ENCODE results near the gene EMP1. TPM values are rescaled to one million over a fixed set of nuclear protein-coding genes. Genes with fewer than 3 reads are reported as not detected.

Gene EMP1
- total and polyA plus RNA-seq, 2 experiments from 2014 or later: 0.07 to 0.39 TPM

DNA sequence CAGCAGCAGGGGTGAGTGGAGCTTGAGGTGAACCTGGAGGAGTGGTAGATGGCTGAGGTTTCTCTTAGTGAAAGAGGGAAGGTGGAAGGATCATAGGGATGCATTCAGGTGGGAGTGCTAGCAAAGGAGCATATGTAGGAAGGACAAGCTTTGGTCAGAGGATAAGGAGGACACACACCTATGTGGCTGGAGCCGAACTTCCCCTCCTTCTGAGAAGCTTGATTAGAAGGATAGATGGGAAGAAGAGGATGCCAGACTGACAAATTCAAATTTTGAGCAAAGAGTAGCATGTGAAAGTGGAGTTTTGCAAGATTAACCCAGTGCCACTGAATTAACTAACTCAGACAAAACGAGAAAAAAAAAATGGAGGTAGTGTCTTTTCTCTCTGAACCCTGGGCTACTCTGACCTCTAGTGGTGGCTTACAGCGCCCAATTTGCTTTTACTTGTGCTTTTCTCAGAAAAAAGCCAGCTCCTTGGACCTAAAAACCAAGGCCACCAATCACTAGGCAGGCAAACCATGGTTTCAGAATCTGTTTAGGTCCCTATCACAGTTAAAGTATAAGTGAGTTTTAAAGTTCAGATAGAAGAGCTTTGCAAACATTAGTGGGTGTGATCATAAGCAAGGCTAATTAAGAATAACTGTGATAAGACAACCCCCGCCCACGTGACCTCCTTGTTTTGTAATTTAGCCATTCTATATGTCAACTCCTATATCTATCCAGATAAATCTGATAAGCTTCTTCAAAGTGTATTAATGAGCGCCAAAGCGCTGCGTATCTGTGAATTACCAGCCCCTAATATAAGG lies 15.5 kb downstream of the EMP1 start:
- Histone ChIP-seq H2AFZ (peak overlapping the region; percentile 88), H3K9me2 (ENCODE audit: insufficient read depth) (no peaks in the 10 kb centered on the region), H3K4me3 (no peak overlapping the region), H3K27ac (ENCODE audit: low read depth) (no peak overlapping the region), H3K36me3 (ENCODE audit: insufficient read depth) (no peaks in the 10 kb centered on the region), H3F3A (replicated peaks; ENCODE audit: low read depth) (no peaks in the 10 kb centered on the region), H3K4me2 (no peak overlapping the region), H3K79me2 (replicated peaks; ENCODE audit: insufficient read depth) (no peaks in the 10 kb centered on the region), H3K27me3 (ENCODE audit: insufficient read depth) (no peaks in the 10 kb centered on the region), H4K20me1 (replicated peaks; ENCODE audit: insufficient read depth) (no peaks in the 10 kb centered on the region), H3K4me1 (ENCODE audit: insufficient read depth) (peaks cover 11% of the 10 kb centered on the region)
- H3K9me3 Mint-ChIP-seq: no peaks in the 10 kb centered on the region; the same call in 2 of the 3 replicates
- H3K36me3 Mint-ChIP-seq (ENCODE audit: low read depth): no peaks in the 10 kb centered on the region
- H3K27me3 Mint-ChIP-seq (ENCODE audit: insufficient read depth, low read depth, poor library complexity): peaks cover 8% of the 10 kb centered on the region
- DNase-seq (ENCODE audit: low spot score): peak; percentile 92
- H3K27ac Mint-ChIP-seq: peak overlapping the region; percentile 39
- peak; percentile 56 for ATAC-seq
- TF ChIP-seq ZNF462 (CRISPR knock-in tag; IDR thresholded peaks at IDR 0.05) (no peak), CTCF (conservative IDR thresholded peaks at IDR 0.05; ENCODE audit: low read depth in 2 of 2) (peak; percentile 85 to 91)
- peaks cover 27% of the 10 kb centered on the region for H3K4me1 Mint-ChIP-seq
- no peak overlapping the region for H3K4me3 Mint-ChIP-seq

Data from GM23338 (cell line).